ENCODE data around the gene C1QTNF1. TPM values are rescaled to one million over a fixed set of nuclear protein-coding genes. Genes with fewer than 3 reads are reported as not detected.

The C1QTNF1 gene
- total RNA-seq, 2 experiments from 2014 or later, result not detected

GRCh38 chr17:79042421-79043190 lies 18.6 kb downstream of the C1QTNF1 start:
- Mint-ChIP-seq H3K4me3 (no peak overlapping the region), H3K4me1 (ENCODE audit: low read depth) (no peaks in the 10 kb centered on the region), H3K9me3 (no peaks in the 10 kb centered on the region), H3K27me3 (peaks cover 14% of the 10 kb centered on the region), H3K27ac (no peak overlapping the region), H3K36me3 (ENCODE audit: low read depth) (no peaks in the 10 kb centered on the region)
- Histone ChIP-seq H3K27ac (ENCODE audit: low read depth in 1 of 2, low read length in 2 of 2) (no peak overlapping the region), H3K36me3 (ENCODE audit: insufficient read depth, low read length) (no peaks in the 10 kb centered on the region), H3K9me3 (ENCODE audit: control insufficient read depth in 1 of 2, insufficient read depth in 1 of 2, low read length in 2 of 2) (no peaks in the 10 kb centered on the region), H3K4me3 (ENCODE audit: low read length) (no peak overlapping the region), H3K4me1 (ENCODE audit: insufficient read depth, low read length) (peaks cover 8% of the 10 kb centered on the region), H3K27me3 (ENCODE audit: control insufficient read depth in 1 of 2, insufficient read depth in 2 of 2, low read length in 2 of 2) (peaks cover 0 to 6% of the 10 kb centered on the region in 2 experiments)
- peak; percentile 37 to 82 (median 64) for DNase-seq
- intact Hi-C loops (cut with DNase I, micrococcal nuclease), result loop anchor here (1.0 to 5.0 kb wide), 3 partner anchors 23 to 56 kb away; no protein-coding TSS in a partner anchor
- ATAC-seq (ENCODE audit: poor library complexity), result no peak
- POLR2A ChIA-PET, result no interaction called here
- CTCF ChIA-PET, result interaction anchor here (0.8 to 1.2 kb wide), 5 partner anchors 10 to 546 kb away, joined by 3 to 6 read pairs (median 4); no protein-coding TSS in a partner anchor
- peak; percentile 67 for TF ChIP-seq CTCF (IDR thresholded peaks at IDR 0.05)

- POLR2A ChIA-PET, result no interaction called here
- H3K36me3 Mint-ChIP-seq (ENCODE audit: low read depth), result no peaks in the 10 kb centered on the region
- Histone ChIP-seq H3K36me3 (ENCODE audit: insufficient read depth, low read length) (no peaks in the 10 kb centered on the region), H3K4me3 (ENCODE audit: low read length) (no peak overlapping the region), H3K27ac (ENCODE audit: low read depth in 1 of 2, low read length in 2 of 2) (no peak overlapping the region), H3K4me1 (ENCODE audit: insufficient read depth, low read length) (peaks cover 8% of the 10 kb centered on the region), H3K9me3 (ENCODE audit: control insufficient read depth in 1 of 2, insufficient read depth in 1 of 2, low read length in 2 of 2) (no peaks in the 10 kb centered on the region), H3K27me3 (ENCODE audit: control insufficient read depth in 1 of 2, insufficient read depth in 2 of 2, low read length in 2 of 2) (peaks cover 0 to 6% of the 10 kb centered on the region in 2 experiments)
- H3K4me1 Mint-ChIP-seq (ENCODE audit: low read depth), result no peaks in the 10 kb centered on the region
- H3K9me3 Mint-ChIP-seq, result no peaks in the 10 kb centered on the region
- ATAC-seq (ENCODE audit: poor library complexity), result no peak
- H3K4me3 Mint-ChIP-seq, result no peak overlapping the region
- H3K27ac Mint-ChIP-seq, result no peak overlapping the region
- DNase-seq, result no peak
- intact Hi-C loops (cut with DNase I, micrococcal nuclease), result loop anchor here in 1 of 2 experiments (5.0 kb wide), 1 partner anchor 56 kb away; no protein-coding TSS in a partner anchor
- H3K27me3 Mint-ChIP-seq, result peaks cover 14% of the 10 kb centered on the region
- TF ChIP-seq CTCF (IDR thresholded peaks at IDR 0.05), result no peak
- CTCF ChIA-PET, result no interaction called here
These were observed 19.4 kb downstream of the C1QTNF1 start for GRCh38 chr17:79043191-79043930.

DNA sequence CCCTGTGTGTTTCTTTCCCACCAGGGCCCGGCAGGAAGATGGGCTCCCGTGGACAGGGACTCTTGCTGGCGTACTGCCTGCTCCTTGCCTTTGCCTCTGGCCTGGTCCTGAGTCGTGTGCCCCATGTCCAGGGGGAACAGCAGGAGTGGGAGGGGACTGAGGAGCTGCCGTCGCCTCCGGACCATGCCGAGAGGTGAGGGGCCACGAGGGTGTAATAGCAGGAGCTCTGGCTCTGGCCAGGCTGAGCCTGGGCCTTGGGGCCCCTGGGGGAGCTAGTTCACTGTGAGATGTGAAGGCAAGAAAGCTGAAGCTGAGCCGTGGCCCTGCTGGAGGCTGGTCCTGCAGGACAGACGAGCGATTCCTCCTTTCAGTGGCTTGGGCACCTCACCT lies 20.0 kb downstream of the C1QTNF1 start:
- TF ChIP-seq CTCF (IDR thresholded peaks at IDR 0.05), result no peak
- Histone ChIP-seq H3K27ac (ENCODE audit: low read depth in 1 of 2, low read length in 2 of 2) (no peak overlapping the region), H3K4me1 (ENCODE audit: insufficient read depth, low read length) (peaks cover 8% of the 10 kb centered on the region), H3K36me3 (ENCODE audit: insufficient read depth, low read length) (no peaks in the 10 kb centered on the region), H3K4me3 (ENCODE audit: low read length) (no peak overlapping the region), H3K9me3 (ENCODE audit: control insufficient read depth in 1 of 2, insufficient read depth in 1 of 2, low read length in 2 of 2) (no peaks in the 10 kb centered on the region), H3K27me3 (ENCODE audit: control insufficient read depth in 1 of 2, insufficient read depth in 2 of 2, low read length in 2 of 2) (peaks cover 0 to 6% of the 10 kb centered on the region in 2 experiments)
- Mint-ChIP-seq H3K9me3 (no peaks in the 10 kb centered on the region), H3K4me1 (ENCODE audit: low read depth) (no peaks in the 10 kb centered on the region), H3K27ac (no peak overlapping the region), H3K27me3 (peaks cover 14% of the 10 kb centered on the region), H3K36me3 (ENCODE audit: low read depth) (no peaks in the 10 kb centered on the region), H3K4me3 (no peak overlapping the region)
- ChIA-PET CTCF (no interaction called here), POLR2A (no interaction called here)
- no peak for ATAC-seq (ENCODE audit: poor library complexity)
- DNase-seq, result no peak
- intact Hi-C loops (cut with DNase I, micrococcal nuclease), result loop anchor here in 1 of 2 experiments (5.0 kb wide), 1 partner anchor 57 kb away; no protein-coding TSS in a partner anchor

Measured in CD4-positive, alpha-beta T cell (primary cell).